K562 (cell line): ENCODE results near the gene TNNT1. TPM values are rescaled to one million over a fixed set of nuclear protein-coding genes. Genes with fewer than 3 reads are reported as not detected.

Experiments used
- ATAC-seq: fragments of 200-7000 bp; cut with Tn5 transposase; 3 replicates; pipeline ENCODE4 v1.9.1; 2020; ENCODE audit warnings: moderate library complexity
- BruUV-seq: library from RNA; stranded (reverse); fragments of 400-500 nt; replicated peaks from 2 replicates; lab custom pipeline; 2021; lab: Mats Ljungman, UMichigan
- CTCF ChIA-PET: fragments of 300-600 bp; formaldehyde crosslinking; extraction: SDS; loops from one replicate; lab custom pipeline; 2021; ENCODE audit warnings: low intra/inter-chr PET ratio; lab: Yijun Ruan, JAX
- POLR2A ChIA-PET: fragments of 300-600, 350-650 bp; sonication (Branson Sonifier 250); formaldehyde crosslinking; extraction: SDS; loops from one replicate; lab custom pipeline; 2021; ENCODE audit warnings: antibody characterized with exemption, inconsistent platforms; lab: Yijun Ruan, JAX
- DNase-seq, 4 experiments: peaks; one replicate each; pipeline versions ENCODE4 v3.0.0 to v3.0.0-alpha.2; 2011 to 2018; ENCODE audit warnings: low spot score in 3 of 4, mixed read lengths in 3 of 4; ENCODE audit errors: extremely low read depth in 1 of 4
- FAIRE-seq: peaks from 2 replicates; lab custom pipeline; 2011; peaks lifted over from hg19 to GRCh38; lab: Jason Lieb, UNC
- H2AFZ ChIP-seq: 2 replicates; pipeline ENCODE4 v1.6.0; 2011; ENCODE audit warnings: low read depth, low read length, control low read depth, inconsistent platforms
- H3K27ac ChIP-seq: fragments of 200-600 bp; 3 replicates; pipeline ENCODE4 v1.8.0; 2011; ENCODE audit warnings: low read depth, mild to moderate bottlenecking, control low read depth, inconsistent platforms, low read length, moderate library complexity, mixed read lengths; ENCODE audit errors: extremely low read depth
- H3K27me3 ChIP-seq, 2 experiments: fragments of 300-600 bp in 1 of 2; 2 replicates in 1 of 2; 3 replicates in 1 of 2; pipeline versions ENCODE4 v1.6.0 to v1.8.0; 2011; ENCODE audit warnings: inconsistent platforms in 2 of 2, low read length in 2 of 2, mild to moderate bottlenecking in 1 of 2, mixed read lengths in 1 of 2, moderate library complexity in 1 of 2; ENCODE audit not compliant: control insufficient read depth in 2 of 2, insufficient read depth in 2 of 2
- H3K36me3 ChIP-seq: fragments of 300-600 bp; 3 replicates; pipeline ENCODE4 v1.8.0; 2011; ENCODE audit warnings: mild to moderate bottlenecking, low read length, inconsistent platforms; ENCODE audit not compliant: control insufficient read depth, insufficient read depth
- H3K4me1 ChIP-seq, 2 experiments: fragments of 200-600 bp in 1 of 2; replicated peaks in 1 of 2; 2 replicates in 1 of 2; 3 replicates in 1 of 2; pipeline versions ENCODE4 v1.5.1 to v1.8.0; 2011; ENCODE audit warnings: inconsistent platforms in 2 of 2, low read length in 2 of 2, mild to moderate bottlenecking in 1 of 2, mixed read lengths in 1 of 2, moderate library complexity in 1 of 2; ENCODE audit not compliant: control insufficient read depth in 2 of 2, insufficient read depth in 2 of 2
- H3K4me2 ChIP-seq: 2 replicates; pipeline ENCODE4 v1.6.1; 2011; ENCODE audit warnings: low read length, control low read depth, inconsistent platforms, mixed read lengths; ENCODE audit not compliant: insufficient read depth
- H3K4me3 ChIP-seq: fragments of 200-600 bp; sonication (generic), shearing (Covaris generic); 2 replicates; pipeline ENCODE4 v1.5.1; 2016; ENCODE audit warnings: control low read depth, inconsistent platforms
- H3K79me2 ChIP-seq: fragments of 200-600 bp; 3 replicates; pipeline ENCODE4 v1.8.0; 2011; ENCODE audit warnings: low read length, inconsistent platforms; ENCODE audit not compliant: control insufficient read depth, insufficient read depth
- H3K9ac ChIP-seq, 2 experiments: 2 replicates each; pipeline versions ENCODE4 v1.6.0 to v1.6.1; 2011; ENCODE audit warnings: low read depth in 2 of 2, low read length in 2 of 2, control low read depth in 1 of 2, inconsistent platforms in 1 of 2, mild to moderate bottlenecking in 1 of 2, mixed read lengths in 1 of 2; ENCODE audit not compliant: insufficient read depth in 1 of 2
- H3K9me1 ChIP-seq: one replicate; pipeline ENCODE4 v1.6.0; 2011; ENCODE audit warnings: inconsistent platforms, mild to moderate bottlenecking, low read length, moderate library complexity; ENCODE audit not compliant: control insufficient read depth, insufficient read depth
- H3K9me3 ChIP-seq: replicated peaks from 2 replicates; pipeline ENCODE4 v1.5.1; 2011; ENCODE audit warnings: low read depth, low read length, inconsistent platforms; ENCODE audit not compliant: control insufficient read depth, insufficient read depth
- H4K20me1 ChIP-seq: replicated peaks from 2 replicates; pipeline ENCODE4 v1.6.1; 2011; ENCODE audit warnings: low read length, inconsistent platforms, mixed read lengths; ENCODE audit not compliant: control insufficient read depth, insufficient read depth
- POLR2A ChIP-seq: fragments of 450-650 bp; conservative IDR thresholded peaks from 2 replicates; pipeline ENCODE4 v1.6.1; 2016
- POLR2G ChIP-seq: fragments of 200-400 bp; formaldehyde crosslinking; IDR thresholded peaks from 2 replicates; pipeline ENCODE4 v1.6.1; 2017; ENCODE audit warnings: low read depth, mild to moderate bottlenecking, antibody characterized with exemption, low read length, moderate library complexity
- SUPT5H ChIP-seq: fragments of 450-650 bp; IDR thresholded peaks from 2 replicates; pipeline ENCODE4 v1.6.1; 2016
- ZBTB33 ChIP-seq: sonication (generic); formaldehyde crosslinking; IDR thresholded peaks from 2 replicates; pipeline ENCODE4 v1.8.1; 2023; ENCODE audit warnings: mild to moderate bottlenecking, missing genetic modification reagents
- ZNF766 ChIP-seq: fragments of 200-800 bp; sonication (Bioruptor generic); conservative IDR thresholded peaks from 2 replicates; pipeline ENCODE4 v1.6.1; 2016; ENCODE audit warnings: missing genetic modification characterization, missing compliant biosample characterization
- WGBS: fragments of 100-300 bp; shearing (Covaris generic); methylation state at CpG from one replicate; pipeline ENCODE4 v1.1.6; 2016; ENCODE audit warnings: low coverage, mixed read lengths; ENCODE audit not compliant: insufficient coverage; ENCODE audit errors: missing lambda C conversion rate; 5-methylcytosine and 5-hydroxymethylcytosine counted together
- in situ Hi-C: fragments of 300-500 bp; cut with MboI; formaldehyde crosslinking; loops from 4 replicates; pipeline ENCODE4 v1.15.0; 2018; ENCODE audit warnings: inconsistent platforms, mixed read lengths
- intact Hi-C: fragments of 100-400 bp; cut with micrococcal nuclease; formaldehyde crosslinking; loops from 2 replicates; pipeline ENCODE4 v1.14.2; 2022
- polyA plus RNA-seq, 8 experiments: library from polyadenylated mRNA; depleted of rRNA in 4 of 8; stranded (reverse) in 5 of 8; unstranded in 3 of 8; fragments of >200 nt; fragmentation: Nextera tagmentation in 2 of 8; fragmentation: Illumina TruSeq in 1 of 8; extraction: Ambion mirVana in 2 of 8; extraction: Trizol in 1 of 8; gene quantifications; 2 replicates each; pipeline versions ENCODE4 v1.2.1 to v1.2.3, GENCODE V29; 2011 to 2014; ENCODE audit warnings: inconsistent platforms in 1 of 8, missing spikeins in 1 of 8
- total RNA-seq, 7 experiments: library from RNA; depleted of rRNA in 6 of 7; stranded (reverse); fragments of >200 nt in 6 of 7; fragmentation: Illumina TruSeq in 2 of 7; extraction: Trizol in 2 of 7; gene quantifications; 2 replicates each; pipeline versions ENCODE4 v1.2.1 to v1.2.3, GENCODE V29; 2011 to 2021; ENCODE audit warnings: low replicate concordance in 1 of 7

Gene TNNT1
- total and polyA plus RNA-seq, 9 of the 15 experiments (the other 6 are each of a cell fraction or from before 2014, with no cell fraction given), result 31.8 to 390 (median 227) TPM

GRCh38 chr19:55085923-55086715 lies 62.9 kb downstream of the TNNT1 start:
- ChIA-PET CTCF (no interaction called here), POLR2A (interaction anchor here (0.6 to 1.9 kb wide), 5 partner anchors 20 to 876 kb away, joined by 3 to 5 read pairs (median 3); partner anchors contain the start of gene PPP1R12C)
- DNase-seq, result no peak
- no peak overlapping the region for H3K4me3 ChIP-seq
- no peak for ATAC-seq
- no peaks in the 10 kb centered on the region for H3K9me1 ChIP-seq
- intact Hi-C loops, result loop anchor here (10.0 kb wide), 1 partner anchor 329 kb away; no protein-coding TSS in a partner anchor
- no peak overlapping the region for H3K4me2 ChIP-seq
- no peaks in the 10 kb centered on the region for H3K9me3 ChIP-seq
- H3K9ac ChIP-seq, result 0 out of 4 replicates have a peak overlapping the region, but pooled peaks of 1 of the 2 experiments have one; percentile 6
- H3K36me3 ChIP-seq, result peaks cover 30% of the 10 kb centered on the region; the same call in 1 of the 3 replicates
- peaks cover 4% of the 10 kb centered on the region; the same call in 1 of the 2 replicates for H4K20me1 ChIP-seq
- peaks cover 0 to 56% of the 10 kb centered on the region in 2 experiments; a peak in 3 of 5 replicates for H3K4me1 ChIP-seq
- H3K79me2 ChIP-seq, result no peaks in the 10 kb centered on the region
- no peaks in the 10 kb centered on the region for H3K27me3 ChIP-seq
- no peak overlapping the region for H2AFZ ChIP-seq
- 87% methylated on average over 27 of the region's 35 CpGs for WGBS
- FAIRE-seq, result no peak
- no peak overlapping the region for H3K27ac ChIP-seq
- in situ Hi-C loops, result no loop called here
- no TSS peak for BruUV-seq
- TF ChIP-seq SUPT5H (0 out of 2 replicates have a peak, but pooled peaks have one; percentile 11), POLR2G (peak; percentile 57; the same call in 1 of the 2 replicates), POLR2A (peak; percentile 35; the same call in 1 of the 2 replicates), ZBTB33 (CRISPR knock-in tag) (0 out of 2 replicates have a peak, but pooled peaks have one; percentile 3), ZNF766 (no peak)
